CD4-positive, alpha-beta T cell (primary cell): ENCODE measurements around the gene SNCAIP. TPM values are rescaled to one million over a fixed set of nuclear protein-coding genes. Genes with fewer than 3 reads are reported as not detected.

Experiments
- ATAC-seq: fragments of 200-7000 bp; cut with Tn5 transposase; one replicate; pipeline ENCODE4 v1.10.0; 2022; ENCODE audit warnings: mild to moderate bottlenecking; ENCODE audit not compliant: poor library complexity
- CTCF ChIA-PET: fragments of 350-600 bp; sonication (Branson Sonifier 250); formaldehyde crosslinking; loops from one replicate; lab custom pipeline; 2021; ENCODE audit warnings: antibody characterized with exemption, inconsistent platforms; lab: Charles Lee
- POLR2A ChIA-PET: fragments of 350-600 bp; sonication (Branson Sonifier 250); formaldehyde crosslinking; loops from one replicate; lab custom pipeline; 2021; ENCODE audit warnings: antibody characterized with exemption, inconsistent platforms; lab: Charles Lee
- DNase-seq, 14 experiments: peaks; one replicate each; pipeline ENCODE4 v3.0.0-alpha.2; 2013 to 2020; ENCODE audit warnings: mixed read lengths in 2 of 14
- H3K27ac ChIP-seq, 2 donors: one replicate each; pipeline versions ENCODE4 v1.5.1 to v1.7.0; 2013; ENCODE audit warnings: low read length in 2 of 2, low read depth in 1 of 2, mild to moderate bottlenecking in 1 of 2
- H3K27me3 ChIP-seq, 2 experiments: 1 replicate in 1 of 2; 2 replicates in 1 of 2; pipeline versions ENCODE4 v1.6.1 to v1.7.0; 2013; ENCODE audit warnings: low read length in 2 of 2, control low read depth in 1 of 2, mild to moderate bottlenecking in 1 of 2, moderate library complexity in 1 of 2; ENCODE audit not compliant: insufficient read depth in 2 of 2, control insufficient read depth in 1 of 2
- H3K36me3 ChIP-seq: one replicate; pipeline ENCODE4 v1.6.1; 2013; ENCODE audit warnings: low read length, control low read depth; ENCODE audit not compliant: insufficient read depth
- H3K4me1 ChIP-seq: one replicate; pipeline ENCODE4 v1.6.1; 2013; ENCODE audit warnings: low read length, control low read depth; ENCODE audit not compliant: insufficient read depth
- H3K4me3 ChIP-seq: one replicate; pipeline ENCODE4 v1.5.1; 2013; ENCODE audit warnings: mild to moderate bottlenecking, low read length, moderate library complexity
- H3K9me3 ChIP-seq, 2 experiments: 1 replicate in 1 of 2; 2 replicates in 1 of 2; pipeline versions ENCODE4 v1.6.1 to v1.7.0; 2013; ENCODE audit warnings: low read length in 2 of 2, mild to moderate bottlenecking in 2 of 2, control low read depth in 1 of 2, moderate library complexity in 1 of 2; ENCODE audit not compliant: control insufficient read depth in 1 of 2, insufficient read depth in 1 of 2
- H3K27ac Mint-ChIP-seq: one replicate; pipeline ENCODE4 v1.8.0; 2020; ENCODE audit warnings: mixed read lengths
- H3K27me3 Mint-ChIP-seq: one replicate; pipeline ENCODE4 v1.8.0; 2021; ENCODE audit warnings: mixed read lengths
- H3K36me3 Mint-ChIP-seq: one replicate; pipeline ENCODE4 v1.8.0; 2021; ENCODE audit warnings: low read depth, mixed read lengths
- H3K4me1 Mint-ChIP-seq: one replicate; pipeline ENCODE4 v1.8.0; 2021; ENCODE audit warnings: low read depth, mixed read lengths
- H3K4me3 Mint-ChIP-seq: one replicate; pipeline ENCODE4 v1.8.0; 2020; ENCODE audit warnings: mild to moderate bottlenecking, mixed read lengths
- H3K9me3 Mint-ChIP-seq: one replicate; pipeline ENCODE4 v1.8.0; 2020; ENCODE audit warnings: mixed read lengths
- intact Hi-C, 2 experiments: fragments of 100-400 bp; cut with DNase I in 1 of 2; cut with micrococcal nuclease in 1 of 2; formaldehyde crosslinking; loops; one replicate each; pipeline versions ENCODE4 v1.15.1 to v1.9.0; 2023 to 2025; cut with DNase I, micrococcal nuclease
- total RNA-seq, 174 experiments: library from RNA in 2 of 174; stranded (reverse) in 2 of 174; gene quantifications; one replicate each; pipeline ENCODE4 v1.2.3 and lab custom pipeline; 2021 to 2026
- TF ChIP-seq, protein P1 (sequence below): fragments of 200-600 bp; IDR thresholded peaks from one replicate; pipeline ENCODE4 v1.8.0; 2022; ENCODE audit warnings: antibody characterized with exemption, mild to moderate bottlenecking

The SNCAIP gene
- total RNA-seq, 2 experiments from 2014 or later = not detected

GRCh38 chr5:122494109-122494508, 182.1 kb downstream of the SNCAIP start:
- no peak for DNase-seq
- intact Hi-C loops = no loop called here
- ChIA-PET POLR2A (no interaction called here), CTCF (no interaction called here)
- Mint-ChIP-seq H3K4me3 (no peak overlapping the region), H3K27ac (no peak overlapping the region), H3K4me1 (no peaks in the 10 kb centered on the region), H3K36me3 (no peaks in the 10 kb centered on the region), H3K27me3 (no peaks in the 10 kb centered on the region), H3K9me3 (no peaks in the 10 kb centered on the region)
- Histone ChIP-seq H3K4me3 (no peak overlapping the region), H3K4me1 (no peaks in the 10 kb centered on the region), H3K36me3 (no peaks in the 10 kb centered on the region), H3K27me3 (no peaks in the 10 kb centered on the region), H3K27ac (no peak overlapping the region), H3K9me3 (no peaks in the 10 kb centered on the region)
- TF ChIP-seq, protein P1, sequence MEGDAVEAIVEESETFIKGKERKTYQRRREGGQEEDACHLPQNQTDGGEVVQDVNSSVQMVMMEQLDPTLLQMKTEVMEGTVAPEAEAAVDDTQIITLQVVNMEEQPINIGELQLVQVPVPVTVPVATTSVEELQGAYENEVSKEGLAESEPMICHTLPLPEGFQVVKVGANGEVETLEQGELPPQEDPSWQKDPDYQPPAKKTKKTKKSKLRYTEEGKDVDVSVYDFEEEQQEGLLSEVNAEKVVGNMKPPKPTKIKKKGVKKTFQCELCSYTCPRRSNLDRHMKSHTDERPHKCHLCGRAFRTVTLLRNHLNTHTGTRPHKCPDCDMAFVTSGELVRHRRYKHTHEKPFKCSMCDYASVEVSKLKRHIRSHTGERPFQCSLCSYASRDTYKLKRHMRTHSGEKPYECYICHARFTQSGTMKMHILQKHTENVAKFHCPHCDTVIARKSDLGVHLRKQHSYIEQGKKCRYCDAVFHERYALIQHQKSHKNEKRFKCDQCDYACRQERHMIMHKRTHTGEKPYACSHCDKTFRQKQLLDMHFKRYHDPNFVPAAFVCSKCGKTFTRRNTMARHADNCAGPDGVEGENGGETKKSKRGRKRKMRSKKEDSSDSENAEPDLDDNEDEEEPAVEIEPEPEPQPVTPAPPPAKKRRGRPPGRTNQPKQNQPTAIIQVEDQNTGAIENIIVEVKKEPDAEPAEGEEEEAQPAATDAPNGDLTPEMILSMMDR = no peak
- ATAC-seq = no peak

- H3K27me3 Mint-ChIP-seq = peaks cover 4% of the 10 kb centered on the region
- TF ChIP-seq, protein P1 = no peak
- Histone ChIP-seq H3K36me3 (no peaks in the 10 kb centered on the region), H3K27ac (no peak overlapping the region), H3K4me1 (no peaks in the 10 kb centered on the region), H3K27me3 (no peaks in the 10 kb centered on the region), H3K4me3 (no peak overlapping the region), H3K9me3 (no peaks in the 10 kb centered on the region)
- intact Hi-C loops = no loop called here
- no peaks in the 10 kb centered on the region for H3K9me3 Mint-ChIP-seq
- H3K27ac Mint-ChIP-seq = no peak overlapping the region
- CTCF ChIA-PET = no interaction called here
- no peaks in the 10 kb centered on the region for H3K4me1 Mint-ChIP-seq
- no peak overlapping the region for H3K4me3 Mint-ChIP-seq
- POLR2A ChIA-PET = no interaction called here
- DNase-seq = no peak
- no peaks in the 10 kb centered on the region for H3K36me3 Mint-ChIP-seq
- no peak for ATAC-seq
Measured at GRCh38 chr5:122498163-122498562, 186.1 kb downstream of the SNCAIP start.

DNA sequence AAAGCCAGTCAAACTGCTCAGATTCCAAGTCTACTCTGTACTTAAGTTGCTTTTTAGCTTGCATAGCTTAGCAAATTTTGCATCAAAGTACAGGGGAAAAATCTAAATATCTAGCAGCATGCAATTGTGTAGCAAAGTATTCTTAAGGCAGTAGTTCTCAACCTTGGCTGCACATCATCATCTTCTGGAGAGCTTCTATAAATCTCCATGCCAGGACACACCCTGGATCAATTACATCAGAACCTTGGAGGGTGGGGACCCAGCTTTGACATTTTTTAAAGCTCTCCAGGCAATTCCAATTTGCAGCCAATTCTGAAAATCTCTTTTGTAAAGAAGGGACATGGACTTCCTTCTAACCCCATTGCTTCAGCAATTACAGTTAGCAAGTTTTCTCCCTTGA, 187.5 kb downstream of the SNCAIP start:
- ATAC-seq (no peak), DNase-seq (no peak)
- TF ChIP-seq, protein P1 = no peak
- H3K4me3 Mint-ChIP-seq = no peak overlapping the region
- H3K9me3 Mint-ChIP-seq = no peaks in the 10 kb centered on the region
- H3K27ac Mint-ChIP-seq = no peak overlapping the region
- Histone ChIP-seq H3K36me3 (no peaks in the 10 kb centered on the region), H3K27ac (no peak overlapping the region), H3K9me3 (no peaks in the 10 kb centered on the region), H3K27me3 (no peaks in the 10 kb centered on the region), H3K4me1 (no peaks in the 10 kb centered on the region), H3K4me3 (no peak overlapping the region)
- CTCF ChIA-PET = interaction anchor here (0.5 kb wide), 1 partner anchor 1120 kb away, joined by 6 read pairs; no protein-coding TSS in a partner anchor
- intact Hi-C loops = no loop called here
- H3K27me3 Mint-ChIP-seq = peaks cover 4% of the 10 kb centered on the region
- H3K4me1 Mint-ChIP-seq = no peaks in the 10 kb centered on the region
- POLR2A ChIA-PET = no interaction called here
- H3K36me3 Mint-ChIP-seq = no peaks in the 10 kb centered on the region
